Upper lobe of left lung (tissue), 6 donors: ENCODE data around the gene SERPINF2. TPM values are rescaled to one million over a fixed set of nuclear protein-coding genes. Genes with fewer than 3 reads are reported as not detected.

Source experiments
- ATAC-seq, 2 donors: fragments of 200-7000 bp; cut with Tn5 transposase; one replicate each; pipeline ENCODE4 v1.9.1; 2022; ENCODE audit warnings: mild to moderate bottlenecking in 2 of 2, moderate library complexity in 2 of 2; ENCODE audit not compliant: low FRiP score in 2 of 2
- DNase-seq, 2 donors: peaks; one replicate each; pipeline ENCODE4 v3.0.0-alpha.2; 2019 to 2020
- H3K27ac ChIP-seq, 4 donors: fragments of 200-600 bp; sonication (generic); one replicate each; pipeline ENCODE4 v1.5.1; 2016 to 2019
- H3K27me3 ChIP-seq, 4 donors: fragments of 200-600 bp; sonication (generic); one replicate each; pipeline ENCODE4 v1.5.1; 2017 to 2019
- H3K36me3 ChIP-seq, 4 donors: fragments of 200-600 bp; sonication (generic); one replicate each; pipeline ENCODE4 v1.5.1; 2016 to 2019
- H3K4me1 ChIP-seq, 4 donors: fragments of 200-600 bp; sonication (generic); one replicate each; pipeline ENCODE4 v1.5.1; 2018 to 2019
- H3K4me3 ChIP-seq, 4 donors: fragments of 200-600 bp; sonication (generic); one replicate each; pipeline ENCODE4 v1.5.1; 2017 to 2019; ENCODE audit warnings: mild to moderate bottlenecking in 2 of 4, moderate library complexity in 1 of 4
- H3K9me3 ChIP-seq, 4 donors: fragments of 200-600 bp; sonication (generic); one replicate each; pipeline ENCODE4 v1.5.1; 2018 to 2019
- CTCF ChIP-seq, 6 experiments: fragments of 450-650 bp in 4 of 6; fragments of 200-600 bp in 2 of 6; sonication (generic) in 2 of 6; IDR thresholded peaks; one replicate each; pipeline ENCODE4 v1.5.1; 2016 to 2019; ENCODE audit warnings: antibody characterized with exemption in 6 of 6
- EP300 ChIP-seq, 4 donors: sonication (generic); formaldehyde crosslinking; IDR thresholded peaks; one replicate each; pipeline ENCODE4 v1.5.1; 2017; ENCODE audit warnings: antibody characterized with exemption in 4 of 4, control low read depth in 2 of 4
- POLR2A ChIP-seq, 4 donors: fragments of 450-650 bp; IDR thresholded peaks; one replicate each; pipeline ENCODE4 v1.5.1; 2016 to 2017; ENCODE audit warnings: antibody characterized with exemption in 4 of 4, mild to moderate bottlenecking in 2 of 4
- POLR2AphosphoS5 ChIP-seq, 2 donors: sonication (generic); formaldehyde crosslinking; IDR thresholded peaks; one replicate each; pipeline ENCODE4 v1.5.1; 2017; ENCODE audit warnings: antibody characterized with exemption in 2 of 2
- WGBS, 2 donors: methylation state at CpG; one replicate each; pipeline ENCODE4 v1.1.5; 2017 to 2018; 5-methylcytosine and 5-hydroxymethylcytosine counted together
- total RNA-seq, 6 donors: library from RNA; depleted of rRNA in 4 of 6; stranded (reverse); fragments of >200 nt in 4 of 6; gene quantifications; one replicate each; pipeline versions ENCODE4 v1.1.0 to v1.2.1, GENCODE V29; 2016 to 2021
- donor health status: DM: no; HTN: no; CAD: no; lungs with moderate emphysema.
- donor health status: DM: no; HTN: yes; CAD: no; lungs with severe emphysema.

Gene SERPINF2
- total RNA-seq, 6 donors from 2014 or later = 4.6 to 48.2 (median 24.6) TPM

- DNase-seq (peak in 1 of 2 donors; percentile 56), ATAC-seq (no peak)
- TF ChIP-seq POLR2A (IDR thresholded peaks at IDR 0.05) (no peak), POLR2AphosphoS5 (IDR thresholded peaks at IDR 0.05) (no peak), EP300 (IDR thresholded peaks at IDR 0.05) (no peak), CTCF (IDR thresholded peaks at IDR 0.05) (peak in 2 of 6 experiments; percentile 33 to 35)
- no peaks in the 10 kb centered on the region for H3K27me3 ChIP-seq
- WGBS, 2 donors = 13 to 15% methylated on average over 11 of the region's 11 CpGs
- H3K9me3 ChIP-seq = no peaks in the 10 kb centered on the region
- peak overlapping the region; percentile 81 to 100 (median 96) for H3K27ac ChIP-seq
- H3K4me1 ChIP-seq = peaks cover 55 to 71% (median 61%) of the 10 kb centered on the region in 4 donors
- peaks cover 4 to 32% (median 19%) of the 10 kb centered on the region in 4 donors for H3K36me3 ChIP-seq
- H3K4me3 ChIP-seq = peak overlapping the region; percentile 43 to 95 (median 72)
Observed at GRCh38 chr17:1713878-1714426, 28.7 kb upstream of the SERPINF2 start.

GRCh38 chr17:1714427-1714979, 28.2 kb upstream of the SERPINF2 start:
- Histone ChIP-seq H3K9me3 (no peaks in the 10 kb centered on the region), H3K4me1 (peaks cover 49 to 65% (median 58%) of the 10 kb centered on the region in 4 donors), H3K36me3 (peaks cover 4 to 32% (median 19%) of the 10 kb centered on the region in 4 donors), H3K4me3 (peak overlapping the region; percentile 68 to 98 (median 85)), H3K27me3 (no peaks in the 10 kb centered on the region), H3K27ac (peak overlapping the region; percentile 95 to 100 (median 98))
- 2 to 3% methylated on average over 9 to 12 of the region's 19 CpGs for WGBS, 2 donors
- peak; percentile 61 to 65 for ATAC-seq
- DNase-seq = peak; percentile 95 to 98
- TF ChIP-seq EP300 (IDR thresholded peaks at IDR 0.05) (no peak), POLR2AphosphoS5 (IDR thresholded peaks at IDR 0.05) (peak; percentile 70 to 73), CTCF (IDR thresholded peaks at IDR 0.05) (peak in 1 of 6 experiments; percentile 1)

- peak; percentile 91 to 92 for DNase-seq
- ATAC-seq = peak; percentile 67 to 69
- peaks cover 4 to 32% (median 19%) of the 10 kb centered on the region in 4 donors for H3K36me3 ChIP-seq
- H3K27ac ChIP-seq = peak overlapping the region; percentile 95 to 100 (median 98)
- 0 to 2% methylated on average over 9 to 14 of the region's 32 CpGs for WGBS, 2 donors
- peak overlapping the region; percentile 68 to 98 (median 85) for H3K4me3 ChIP-seq
- H3K4me1 ChIP-seq = peaks cover 46 to 59% (median 55%) of the 10 kb centered on the region in 4 donors
- no peaks in the 10 kb centered on the region for H3K27me3 ChIP-seq
- TF ChIP-seq CTCF (IDR thresholded peaks at IDR 0.05) (no peak), POLR2AphosphoS5 (IDR thresholded peaks at IDR 0.05) (peak; percentile 67 to 82), POLR2A (IDR thresholded peaks at IDR 0.05) (peak; percentile 23 to 80 (median 59)), EP300 (IDR thresholded peaks at IDR 0.05) (no peak)
- H3K9me3 ChIP-seq = no peaks in the 10 kb centered on the region
Observed at GRCh38 chr17:1714980-1715802, 27.5 kb upstream of the SERPINF2 start.

GRCh38 chr17:1715803-1716075, 26.9 kb upstream of the SERPINF2 start:
- Histone ChIP-seq H3K9me3 (no peaks in the 10 kb centered on the region), H3K27me3 (no peaks in the 10 kb centered on the region), H3K36me3 (peaks cover 4 to 32% (median 19%) of the 10 kb centered on the region in 4 donors), H3K4me3 (peak overlapping the region; percentile 68 to 98 (median 85)), H3K27ac (peak overlapping the region; percentile 95 to 100 (median 98)), H3K4me1 (peaks cover 45 to 60% (median 54%) of the 10 kb centered on the region in 4 donors)
- 0 to 2% methylated on average over 2 to 13 of the region's 23 CpGs for WGBS, 2 donors
- DNase-seq = no peak
- TF ChIP-seq POLR2AphosphoS5 (IDR thresholded peaks at IDR 0.05) (no peak), EP300 (IDR thresholded peaks at IDR 0.05) (no peak), CTCF (IDR thresholded peaks at IDR 0.05) (no peak), POLR2A (IDR thresholded peaks at IDR 0.05) (no peak)
- no peak for ATAC-seq
